Measurements from ENCODE around the gene FAM228A. TPM values are rescaled to one million over a fixed set of nuclear protein-coding genes. Genes with fewer than 3 reads are reported as not detected.

FAM228A gene
- total and polyA plus RNA-seq, 2 of the 4 experiments (the other 2 are of a cell fraction): not detected

DNA sequence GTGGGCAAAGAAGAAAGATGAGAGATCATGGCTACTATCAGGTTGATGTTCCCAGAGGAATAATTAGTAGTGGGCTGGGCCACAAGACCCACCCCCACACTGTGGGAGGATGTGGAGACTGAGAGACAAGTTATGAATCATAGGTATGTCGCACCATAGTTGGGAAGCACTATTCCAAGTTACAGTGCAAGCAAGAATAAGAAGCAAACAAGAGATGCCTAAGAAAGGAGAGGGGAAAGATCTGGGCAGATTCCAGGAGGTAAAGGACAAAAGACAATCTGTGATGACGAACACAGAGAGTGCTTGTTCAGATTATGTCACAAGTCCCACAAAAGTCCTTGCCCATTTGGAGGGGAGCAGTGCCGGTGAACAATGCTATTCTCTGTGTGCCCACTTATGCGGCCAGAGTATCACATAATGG is 56.6 kb downstream of the FAM228A start:
- Histone ChIP-seq H2AFZ (replicated peaks; ENCODE audit: low read length, poor library complexity) (no peak overlapping the region), H3K14ac (replicated peaks; ENCODE audit: low read depth, low read length) (0 out of 2 replicates have a peak overlapping the region, but pooled peaks have one; percentile 17), H2BK20ac (ENCODE audit: low read depth, low read length) (no peak overlapping the region), H3K9me3 (ENCODE audit: control insufficient read depth, insufficient read depth, low read length) (no peaks in the 10 kb centered on the region), H4K8ac (ENCODE audit: low read depth in 2 of 2, low read length in 2 of 2) (no peak overlapping the region), H2BK5ac (ENCODE audit: low read depth, low read length, poor library complexity, severe bottlenecking) (no peak overlapping the region), H3K9ac (ENCODE audit: low read depth, low read length) (no peak overlapping the region), H3K56ac (ENCODE audit: extremely low read depth, insufficient read depth, low read length) (no peak overlapping the region), H3K4me3 (ENCODE audit: insufficient read depth, low read depth, low read length) (no peak overlapping the region), H3K4me1 (ENCODE audit: control insufficient read depth, insufficient read depth, low read length) (peaks cover 5% of the 10 kb centered on the region), H2BK120ac (ENCODE audit: low read depth, low read length) (no peak overlapping the region), H2AK9ac (replicated peaks; ENCODE audit: low read depth, low read length, poor library complexity) (no peak overlapping the region), H4K20me1 (ENCODE audit: insufficient read depth, low read length) (no peaks in the 10 kb centered on the region), H3K4me2 (ENCODE audit: low read depth, low read length) (no peak overlapping the region), H2AK5ac (ENCODE audit: low read depth, low read length) (no peak overlapping the region), H2BK15ac (ENCODE audit: low read depth, low read length) (no peak overlapping the region), H3K4ac (ENCODE audit: low read depth, low read length) (no peak overlapping the region), H4K5ac (ENCODE audit: low read depth, low read length) (no peak overlapping the region), H3K18ac (ENCODE audit: low read depth, low read length) (no peak overlapping the region), H4K91ac (ENCODE audit: insufficient read depth, low read depth, low read length) (no peak overlapping the region), H3K23ac (ENCODE audit: low read depth, low read length) (no peak overlapping the region), H3K9me1 (ENCODE audit: insufficient read depth, low read length) (no peaks in the 10 kb centered on the region), H3K36me3 (ENCODE audit: control insufficient read depth, insufficient read depth, low read length) (no peaks in the 10 kb centered on the region), H3K27ac (ENCODE audit: insufficient read depth, low read length) (no peak overlapping the region), H3K79me1 (ENCODE audit: low read depth in 1 of 2, low read length in 2 of 2) (no peaks in the 10 kb centered on the region), H3K27me3 (ENCODE audit: control insufficient read depth, insufficient read depth, low read length) (no peaks in the 10 kb centered on the region)
- in situ Hi-C loops (cut with MboI; ENCODE audit: low sequenced_read_pairs) (no loop called here), intact Hi-C loops (cut with micrococcal nuclease) (no loop called here), dilution Hi-C loops (cut with HindIII; ENCODE audit: low sequenced_read_pairs, unreplicated experiment) (no loop called here)
- BruUV-seq (replicated peaks): no TSS peak
- ChIA-PET CTCF (no interaction called here), POLR2A (ENCODE audit: unreplicated experiment) (no interaction called here)
- 85% methylated on average over 2 of the region's 4 CpGs; no CpG with 5 or more reads in 1 of the 2 experiments for WGBS, 2 experiments (ENCODE audit: extremely low coverage in 2 of 2, insufficient read length in 1 of 2)
- TF ChIP-seq RAD21 (IDR thresholded peaks at IDR 0.05; ENCODE audit: low read length): no peak
- TF ChIP-seq RFX5 (IDR thresholded peaks at IDR 0.05; ENCODE audit: low read depth, low read length): no peak
- TF ChIP-seq BHLHE40 (IDR thresholded peaks at IDR 0.05; ENCODE audit: low read depth, low read length): no peak
- TF ChIP-seq NFE2L2 (IDR thresholded peaks at IDR 0.05; ENCODE audit: low read depth, low read length): no peak
- no peak for TF ChIP-seq FOS (IDR thresholded peaks at IDR 0.05; ENCODE audit: low read depth, low read length)
- no peak for TF ChIP-seq CEBPB (IDR thresholded peaks at IDR 0.05; ENCODE audit: low read depth, low read length)
- TF ChIP-seq POLR2A (IDR thresholded peaks at IDR 0.05; ENCODE audit: low read depth, low read length): no peak
- TF ChIP-seq USF2 (IDR thresholded peaks at IDR 0.05; ENCODE audit: low read depth, low read length): no peak
- TF ChIP-seq MAFK (IDR thresholded peaks at IDR 0.05; ENCODE audit: low read depth, low read length): no peak
- no peak for TF ChIP-seq CHD1 (IDR thresholded peaks at IDR 0.05; ENCODE audit: low read depth, low read length)
- no peak for TF ChIP-seq CTCF (conservative IDR thresholded peaks at IDR 0.05; ENCODE audit: low read depth, low read length)
- TF ChIP-seq, protein P1, sequence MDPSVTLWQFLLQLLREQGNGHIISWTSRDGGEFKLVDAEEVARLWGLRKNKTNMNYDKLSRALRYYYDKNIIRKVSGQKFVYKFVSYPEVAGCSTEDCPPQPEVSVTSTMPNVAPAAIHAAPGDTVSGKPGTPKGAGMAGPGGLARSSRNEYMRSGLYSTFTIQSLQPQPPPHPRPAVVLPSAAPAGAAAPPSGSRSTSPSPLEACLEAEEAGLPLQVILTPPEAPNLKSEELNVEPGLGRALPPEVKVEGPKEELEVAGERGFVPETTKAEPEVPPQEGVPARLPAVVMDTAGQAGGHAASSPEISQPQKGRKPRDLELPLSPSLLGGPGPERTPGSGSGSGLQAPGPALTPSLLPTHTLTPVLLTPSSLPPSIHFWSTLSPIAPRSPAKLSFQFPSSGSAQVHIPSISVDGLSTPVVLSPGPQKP (IDR thresholded peaks at IDR 0.05; ENCODE audit: borderline replicate concordance, low read depth, low read length): no peak
- TF ChIP-seq MXI1 (IDR thresholded peaks at IDR 0.05; ENCODE audit: borderline replicate concordance, low read depth, low read length): no peak
- no peak for TF ChIP-seq RCOR1 (IDR thresholded peaks at IDR 0.05; ENCODE audit: insufficient replicate concordance, low read length)
- TF ChIP-seq MAZ (IDR thresholded peaks at IDR 0.05; ENCODE audit: borderline replicate concordance, low read depth, low read length): no peak
- ATAC-seq (ENCODE audit: low read depth) (peak; percentile 81), DNase-seq (peak; percentile 50)
